ENCODE measurements around the gene HRH1. TPM values are rescaled to one million over a fixed set of nuclear protein-coding genes. Genes with fewer than 3 reads are reported as not detected.

HRH1 gene
- total RNA-seq, 1 donor from 2014 or later = 1.4 TPM

DNA sequence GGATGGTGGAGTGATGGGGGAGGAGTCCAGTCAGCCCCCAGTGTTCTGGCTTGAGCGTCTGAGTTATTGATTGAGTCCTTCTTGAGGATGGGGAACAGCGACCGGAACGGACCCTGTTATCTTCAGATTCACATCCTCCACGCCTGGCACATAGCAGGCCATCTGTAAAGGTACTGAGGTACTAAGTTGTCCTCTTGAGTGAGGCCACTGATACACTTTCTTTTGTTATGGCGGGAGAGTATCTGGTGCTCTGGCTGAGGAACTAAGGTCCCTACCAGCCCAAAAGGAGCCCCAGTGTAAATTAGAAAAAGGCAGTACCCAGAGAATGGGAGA lies 16.7 kb upstream of the HRH1 start:
- no peak overlapping the region for H3K27ac ChIP-seq (replicated peaks)
- peaks cover 10% of the 10 kb centered on the region for H3K4me1 ChIP-seq
- intact Hi-C loops (cut with micrococcal nuclease) = no loop called here
- TF ChIP-seq, protein P1, sequence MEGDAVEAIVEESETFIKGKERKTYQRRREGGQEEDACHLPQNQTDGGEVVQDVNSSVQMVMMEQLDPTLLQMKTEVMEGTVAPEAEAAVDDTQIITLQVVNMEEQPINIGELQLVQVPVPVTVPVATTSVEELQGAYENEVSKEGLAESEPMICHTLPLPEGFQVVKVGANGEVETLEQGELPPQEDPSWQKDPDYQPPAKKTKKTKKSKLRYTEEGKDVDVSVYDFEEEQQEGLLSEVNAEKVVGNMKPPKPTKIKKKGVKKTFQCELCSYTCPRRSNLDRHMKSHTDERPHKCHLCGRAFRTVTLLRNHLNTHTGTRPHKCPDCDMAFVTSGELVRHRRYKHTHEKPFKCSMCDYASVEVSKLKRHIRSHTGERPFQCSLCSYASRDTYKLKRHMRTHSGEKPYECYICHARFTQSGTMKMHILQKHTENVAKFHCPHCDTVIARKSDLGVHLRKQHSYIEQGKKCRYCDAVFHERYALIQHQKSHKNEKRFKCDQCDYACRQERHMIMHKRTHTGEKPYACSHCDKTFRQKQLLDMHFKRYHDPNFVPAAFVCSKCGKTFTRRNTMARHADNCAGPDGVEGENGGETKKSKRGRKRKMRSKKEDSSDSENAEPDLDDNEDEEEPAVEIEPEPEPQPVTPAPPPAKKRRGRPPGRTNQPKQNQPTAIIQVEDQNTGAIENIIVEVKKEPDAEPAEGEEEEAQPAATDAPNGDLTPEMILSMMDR (IDR thresholded peaks at IDR 0.05; ENCODE audit: borderline replicate concordance) = no peak
- H3K9me3 ChIP-seq (replicated peaks) = no peaks in the 10 kb centered on the region
- peaks cover 4% of the 10 kb centered on the region for H3K27me3 ChIP-seq (ENCODE audit: low read depth)
- no peaks in the 10 kb centered on the region for H3K36me3 ChIP-seq
- no peak overlapping the region for H3K4me3 ChIP-seq
- no peak for DNase-seq

DNA sequence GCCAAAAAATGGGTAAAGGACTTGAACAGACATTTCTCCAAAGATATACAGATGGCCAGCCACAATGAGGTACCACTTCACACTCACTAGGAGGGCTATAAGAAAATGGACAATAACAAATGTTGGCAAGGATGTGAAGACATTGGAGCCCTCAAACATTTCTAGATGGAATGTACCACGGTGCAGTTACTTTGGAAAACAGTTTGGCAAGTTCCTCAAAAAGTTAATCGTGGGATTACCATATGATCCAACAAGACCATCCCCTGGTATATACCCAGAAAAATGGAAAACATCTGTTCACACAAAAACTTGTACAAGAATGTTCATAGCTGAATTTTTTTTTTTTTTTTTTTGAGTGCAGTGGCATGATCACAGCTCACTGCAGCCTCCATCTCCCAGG lies 15.9 kb upstream of the HRH1 start:
- H3K27ac ChIP-seq (replicated peaks) = no peak overlapping the region
- H3K4me3 ChIP-seq = no peak overlapping the region
- no peak for DNase-seq
- intact Hi-C loops (cut with micrococcal nuclease) = no loop called here
- H3K4me1 ChIP-seq = peaks cover 10% of the 10 kb centered on the region
- TF ChIP-seq, protein P1 (IDR thresholded peaks at IDR 0.05; ENCODE audit: borderline replicate concordance) = no peak
- H3K9me3 ChIP-seq (replicated peaks) = no peaks in the 10 kb centered on the region
- H3K36me3 ChIP-seq = no peaks in the 10 kb centered on the region
- H3K27me3 ChIP-seq (ENCODE audit: low read depth) = peaks cover 4% of the 10 kb centered on the region

DNA sequence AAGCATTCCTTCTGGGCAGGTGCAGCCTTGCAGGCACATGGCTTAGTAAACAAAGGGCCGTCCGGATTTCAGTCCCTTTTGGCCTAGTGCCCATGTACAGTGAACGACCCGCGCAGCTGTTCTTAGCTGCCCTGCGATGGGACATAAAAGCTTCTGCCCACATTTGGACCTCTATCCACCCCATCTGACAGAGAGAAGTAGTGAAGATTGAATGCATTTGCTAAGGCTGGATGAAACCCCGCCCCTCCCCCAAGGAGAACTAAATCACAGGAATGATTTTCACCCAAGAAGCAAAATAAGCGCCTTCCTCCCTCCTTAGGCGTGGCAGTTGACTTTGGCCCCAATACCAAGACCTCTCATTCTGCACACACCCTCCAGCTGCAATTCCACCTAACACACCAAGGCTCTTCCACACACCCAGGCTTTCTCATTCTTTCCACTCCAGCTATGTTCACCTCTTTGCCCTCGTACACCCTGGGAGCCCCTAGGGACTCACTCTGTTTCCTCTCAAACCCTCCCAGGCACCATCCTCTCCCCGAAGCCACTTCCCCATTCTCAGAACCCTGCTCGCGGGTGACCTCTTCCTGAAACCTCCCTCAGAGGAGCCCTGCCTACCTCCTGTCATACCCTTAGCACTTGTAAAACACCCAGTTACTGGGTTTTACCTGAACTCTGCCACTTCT lies 14.1 kb upstream of the HRH1 start:
- Histone ChIP-seq H3K9me3 (replicated peaks) (no peaks in the 10 kb centered on the region), H3K27me3 (ENCODE audit: low read depth) (peaks cover 8% of the 10 kb centered on the region), H3K4me3 (no peak overlapping the region), H3K36me3 (no peaks in the 10 kb centered on the region), H3K4me1 (peaks cover 10% of the 10 kb centered on the region), H3K27ac (replicated peaks) (peak overlapping the region; percentile 22)
- TF ChIP-seq, protein P1 (IDR thresholded peaks at IDR 0.05; ENCODE audit: borderline replicate concordance) = no peak
- DNase-seq = no peak
- intact Hi-C loops (cut with micrococcal nuclease) = no loop called here

DNA sequence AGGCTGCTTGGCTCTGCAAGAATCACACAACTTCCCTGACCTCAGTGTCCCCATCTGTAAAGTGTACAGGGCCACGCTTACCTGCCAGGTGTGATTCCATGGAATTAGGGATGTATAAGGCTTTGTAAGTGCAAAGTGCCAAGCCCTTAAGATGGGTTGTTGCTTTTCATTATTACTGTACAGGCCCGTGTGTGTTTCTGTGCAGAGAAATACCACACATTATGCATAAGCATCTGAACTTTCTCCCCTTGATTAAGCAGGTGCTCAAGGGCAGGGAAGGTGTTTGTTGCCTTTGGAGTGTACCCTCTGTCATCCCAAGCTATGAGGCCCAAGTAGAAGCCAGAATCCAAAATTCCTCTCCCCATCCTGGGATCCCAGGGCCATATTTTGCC lies 13.6 kb upstream of the HRH1 start:
- peaks cover 10% of the 10 kb centered on the region for H3K4me1 ChIP-seq
- H3K27ac ChIP-seq (replicated peaks) = no peak overlapping the region
- no peaks in the 10 kb centered on the region for H3K9me3 ChIP-seq (replicated peaks)
- DNase-seq = no peak
- H3K4me3 ChIP-seq = no peak overlapping the region
- intact Hi-C loops (cut with micrococcal nuclease) = no loop called here
- no peaks in the 10 kb centered on the region for H3K36me3 ChIP-seq
- TF ChIP-seq, protein P1 (IDR thresholded peaks at IDR 0.05; ENCODE audit: borderline replicate concordance) = no peak
- H3K27me3 ChIP-seq (ENCODE audit: low read depth) = peaks cover 13% of the 10 kb centered on the region

DNA sequence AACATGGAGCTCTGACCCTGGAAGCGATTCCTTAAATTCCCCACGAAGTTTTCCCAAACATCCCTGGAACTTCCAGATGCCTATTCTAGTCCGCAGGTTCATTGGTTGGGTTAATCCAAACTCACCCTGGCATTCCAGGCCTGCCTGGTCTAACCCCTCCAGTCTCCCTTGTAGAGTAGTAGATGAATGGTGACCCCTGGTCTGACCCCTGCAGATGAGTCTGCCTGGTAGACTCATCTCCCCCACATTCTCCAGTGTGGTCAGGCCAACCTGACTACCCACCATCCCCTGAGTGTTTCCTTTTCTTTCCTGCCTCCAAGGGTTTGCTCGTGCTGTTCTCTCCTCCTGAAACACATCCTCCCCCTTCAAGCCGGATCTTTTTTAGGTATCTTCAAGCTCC lies 10.8 kb upstream of the HRH1 start:
- intact Hi-C loops (cut with micrococcal nuclease) = no loop called here

More for the DNA sequence above, 10.8 kb upstream of the HRH1 start:
- H3K27ac ChIP-seq (replicated peaks) = no peak overlapping the region
- H3K4me3 ChIP-seq = no peak overlapping the region
- DNase-seq = no peak
- no peaks in the 10 kb centered on the region for H3K36me3 ChIP-seq
- peaks cover 27% of the 10 kb centered on the region for H3K27me3 ChIP-seq (ENCODE audit: low read depth)
- no peaks in the 10 kb centered on the region for H3K9me3 ChIP-seq (replicated peaks)
- TF ChIP-seq, protein P1 (IDR thresholded peaks at IDR 0.05; ENCODE audit: borderline replicate concordance) = no peak
- peaks cover 10% of the 10 kb centered on the region for H3K4me1 ChIP-seq
